Vagina (tissue), 2 donors: ENCODE measurements around the gene TACR3.

Source experiments
- CTCF ChIP-seq, 3 experiments: fragments of 450-650 bp in 2 of 3; fragments of 200-600 bp in 1 of 3; sonication (generic) in 1 of 3; IDR thresholded peaks; one replicate each; pipeline ENCODE4 v1.5.1; 2017 to 2019; ENCODE audit warnings: antibody characterized with exemption in 3 of 3, mild to moderate bottlenecking in 2 of 3, moderate library complexity in 2 of 3
- POLR2A ChIP-seq, 2 donors: fragments of 450-650 bp; IDR thresholded peaks; one replicate each; pipeline ENCODE4 v1.6.1; 2017; ENCODE audit warnings: antibody characterized with exemption in 2 of 2, mild to moderate bottlenecking in 2 of 2, moderate library complexity in 2 of 2
- POLR2AphosphoS5 ChIP-seq, 2 donors: sonication (generic); formaldehyde crosslinking; IDR thresholded peaks; one replicate each; pipeline ENCODE4 v1.9.0; 2017; ENCODE audit warnings: antibody characterized with exemption in 2 of 2, mild to moderate bottlenecking in 2 of 2, low read depth in 1 of 2; ENCODE audit not compliant: insufficient read depth in 1 of 2

- TF ChIP-seq CTCF (IDR thresholded peaks at IDR 0.05), result no peak
- TF ChIP-seq POLR2A (IDR thresholded peaks at IDR 0.05), result no peak
- no peak for TF ChIP-seq POLR2AphosphoS5 (IDR thresholded peaks at IDR 0.05; ENCODE audit: insufficient read depth in 1 of 2, low read depth in 1 of 2)
These were observed 93.5 kb downstream of the TACR3 start for GRCh38 chr4:103626296-103626695.
